ENCODE measurements around the gene NRG2.

The NRG2 gene

DNA sequence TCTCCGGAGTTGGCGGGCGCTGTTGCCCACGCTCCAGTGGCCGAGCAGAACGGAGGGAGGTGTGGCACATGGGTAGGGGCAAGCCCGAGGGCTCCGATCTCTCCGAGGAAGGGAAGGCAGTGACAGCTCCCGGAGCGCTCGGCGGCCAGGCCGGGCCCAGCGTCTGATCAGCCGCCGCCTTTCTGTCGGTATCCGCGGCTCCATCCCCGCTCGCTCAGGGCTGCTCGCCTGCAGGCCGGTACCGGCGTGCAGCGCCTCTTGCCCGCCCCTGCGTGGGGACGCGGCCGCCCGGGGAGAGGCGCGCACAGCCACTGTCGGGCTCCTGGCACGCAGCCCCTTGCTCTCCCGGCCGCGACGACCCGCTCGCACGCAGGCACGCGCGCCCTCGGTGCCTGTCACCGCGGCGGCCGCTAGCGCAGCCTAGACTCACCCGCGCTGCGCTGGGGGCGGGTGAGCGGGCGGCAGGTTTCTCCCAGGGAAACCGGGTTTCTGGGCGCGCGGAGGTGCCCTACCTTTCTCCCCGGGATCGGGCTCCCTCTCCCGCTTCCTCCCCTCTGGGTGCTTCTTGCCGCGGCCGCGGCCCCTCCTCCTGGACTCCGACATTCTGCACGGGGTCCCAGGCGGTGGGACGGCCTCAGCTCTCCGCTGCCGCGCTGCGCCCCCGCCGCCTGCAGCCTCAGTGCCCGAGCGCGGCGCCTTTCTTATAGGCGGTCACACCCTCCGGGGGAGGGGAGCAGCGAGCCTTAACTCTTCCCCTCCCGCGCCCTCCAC, 139.1 kb downstream of the NRG2 start:
- H4K20me1 ChIP-seq: peaks cover 44% of the 10 kb centered on the region
- no peak overlapping the region for H3K27ac ChIP-seq
- H3K4me3 ChIP-seq: peak overlapping the region; percentile 68
- H3K27me3 ChIP-seq: peaks cover 76% of the 10 kb centered on the region
- no peak for TF ChIP-seq Cebpa-rat (IDR thresholded peaks at IDR 0.05)
- no peaks in the 10 kb centered on the region for H3K36me3 ChIP-seq
- peak overlapping the region; percentile 24; the same call in 1 of the 2 replicates for H3K9ac ChIP-seq
- H3K9me3 ChIP-seq: no peaks in the 10 kb centered on the region
- H3K4me2 ChIP-seq: peak overlapping the region; percentile 98
- H3K4me1 ChIP-seq: peaks cover 17% of the 10 kb centered on the region

DNA sequence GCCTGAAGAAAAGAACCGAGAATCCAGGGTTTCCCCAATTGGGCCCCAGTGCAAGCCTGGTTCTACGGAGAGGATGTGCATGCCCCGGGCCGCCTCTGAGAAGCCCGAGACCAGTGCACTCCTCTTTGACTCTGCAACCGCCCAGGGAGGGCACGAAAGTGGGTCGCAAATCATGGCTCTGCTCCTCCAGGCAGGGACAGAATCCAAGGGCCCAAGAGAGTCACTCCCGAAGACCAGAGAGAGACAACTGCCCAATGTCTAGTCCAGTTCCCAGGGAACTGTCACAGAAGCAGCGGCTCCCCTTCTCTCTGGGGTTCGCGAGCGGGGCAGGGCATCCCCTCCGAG, 139.7 kb downstream of the NRG2 start:
- H4K20me1 ChIP-seq: peaks cover 44% of the 10 kb centered on the region
- H3K27me3 ChIP-seq: peaks cover 76% of the 10 kb centered on the region
- peaks cover 17% of the 10 kb centered on the region for H3K4me1 ChIP-seq
- no peak overlapping the region for H3K27ac ChIP-seq
- peak overlapping the region; percentile 98 for H3K4me2 ChIP-seq
- no peak for TF ChIP-seq Cebpa-rat (IDR thresholded peaks at IDR 0.05)
- H3K4me3 ChIP-seq: peak overlapping the region; percentile 68
- no peak overlapping the region for H3K9ac ChIP-seq
- no peaks in the 10 kb centered on the region for H3K9me3 ChIP-seq
- H3K36me3 ChIP-seq: no peaks in the 10 kb centered on the region

DNA sequence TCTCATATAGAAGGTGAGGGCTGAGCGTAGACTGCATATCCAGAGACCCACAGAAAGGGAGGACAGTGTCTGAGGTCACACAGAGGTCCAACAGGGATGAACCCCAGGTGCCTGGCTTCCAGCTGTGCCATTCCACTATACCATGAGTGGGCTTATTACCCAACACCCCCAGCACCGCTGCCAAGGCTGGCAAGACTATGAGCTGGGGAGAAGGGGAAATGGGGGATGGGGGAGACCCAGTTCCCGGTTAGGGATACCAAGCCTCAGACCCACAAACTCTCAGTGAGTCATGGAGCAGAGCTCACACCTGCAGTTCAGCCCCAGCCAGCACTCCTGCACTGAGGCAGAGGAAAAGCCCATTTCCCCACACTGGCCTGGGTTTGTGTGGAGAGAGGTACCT, 141.1 kb downstream of the NRG2 start:
- Histone ChIP-seq H3K27me3 (peaks cover 74% of the 10 kb centered on the region), H3K4me1 (peaks cover 17% of the 10 kb centered on the region), H4K20me1 (peaks cover 44% of the 10 kb centered on the region), H3K36me3 (no peaks in the 10 kb centered on the region), H3K9ac (no peak overlapping the region), H3K9me3 (no peaks in the 10 kb centered on the region), H3K4me3 (no peak overlapping the region), H3K4me2 (no peak overlapping the region), H3K27ac (no peak overlapping the region)
- TF ChIP-seq Cebpa-rat (IDR thresholded peaks at IDR 0.05): no peak

DNA sequence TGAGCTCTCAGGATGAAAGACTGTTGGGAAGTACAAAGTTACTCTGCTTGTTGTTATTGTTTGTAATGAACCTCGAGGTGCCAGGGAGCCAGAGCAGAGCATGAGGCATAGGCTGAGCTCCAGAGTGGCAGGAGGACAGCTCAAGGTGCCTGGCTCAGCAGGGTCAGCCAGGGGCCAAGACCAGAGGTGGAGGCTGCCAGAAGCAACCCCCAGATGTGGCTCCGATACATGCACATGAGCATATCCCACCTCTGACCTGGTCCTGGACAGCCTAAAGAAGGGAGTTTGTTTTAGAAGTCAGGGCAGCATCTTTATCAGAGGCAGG, 141.9 kb downstream of the NRG2 start:
- peaks cover 44% of the 10 kb centered on the region for H4K20me1 ChIP-seq
- no peak overlapping the region for H3K4me3 ChIP-seq
- no peak overlapping the region for H3K4me2 ChIP-seq
- H3K9ac ChIP-seq: no peak overlapping the region
- H3K9me3 ChIP-seq: no peaks in the 10 kb centered on the region
- no peak for TF ChIP-seq Cebpa-rat (IDR thresholded peaks at IDR 0.05)
- no peak overlapping the region for H3K27ac ChIP-seq
- H3K27me3 ChIP-seq: peaks cover 66% of the 10 kb centered on the region
- H3K4me1 ChIP-seq: peaks cover 17% of the 10 kb centered on the region
- H3K36me3 ChIP-seq: no peaks in the 10 kb centered on the region

DNA sequence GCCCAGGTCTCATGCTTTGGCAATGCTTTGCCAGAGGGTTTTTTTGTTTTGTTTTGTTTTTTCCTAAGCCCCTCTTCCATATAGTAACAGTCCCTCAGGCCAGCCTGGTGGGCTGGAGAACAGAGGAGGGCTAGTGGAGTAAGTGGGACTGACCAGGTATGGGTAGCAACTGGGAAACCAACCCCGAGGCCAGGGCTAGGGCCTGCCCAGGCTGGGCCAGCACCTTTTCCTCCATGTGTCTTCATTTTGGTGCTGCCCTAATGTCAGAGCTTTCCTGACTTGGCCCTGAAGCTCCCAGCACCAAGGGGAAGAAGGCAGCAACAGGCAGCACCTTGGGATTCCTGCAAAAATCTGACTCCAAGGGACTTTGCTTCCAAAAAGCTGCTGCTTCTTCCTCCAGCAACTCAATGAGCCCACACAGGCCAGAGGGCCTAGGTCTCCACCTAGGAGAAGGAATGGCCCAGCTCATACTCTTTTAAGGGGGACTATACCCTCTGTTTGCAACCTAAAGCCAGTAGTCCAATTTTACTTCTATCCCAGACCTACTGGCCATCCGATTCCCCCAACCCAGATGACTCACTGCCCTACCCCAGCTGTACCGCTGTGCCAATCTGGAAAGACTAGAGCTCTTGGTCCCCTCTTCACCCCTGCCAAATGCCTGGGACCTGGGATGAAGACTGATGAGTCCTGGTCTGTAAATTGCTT, 142.4 kb downstream of the NRG2 start:
- peaks cover 44% of the 10 kb centered on the region for H4K20me1 ChIP-seq
- peaks cover 61% of the 10 kb centered on the region for H3K27me3 ChIP-seq
- peaks cover 17% of the 10 kb centered on the region for H3K4me1 ChIP-seq
- no peak overlapping the region for H3K4me2 ChIP-seq
- H3K9ac ChIP-seq: no peak overlapping the region
- no peak overlapping the region for H3K27ac ChIP-seq
- H3K36me3 ChIP-seq: no peaks in the 10 kb centered on the region
- no peak overlapping the region for H3K4me3 ChIP-seq
- H3K9me3 ChIP-seq: no peaks in the 10 kb centered on the region
- no peak for TF ChIP-seq Cebpa-rat (IDR thresholded peaks at IDR 0.05)

DNA sequence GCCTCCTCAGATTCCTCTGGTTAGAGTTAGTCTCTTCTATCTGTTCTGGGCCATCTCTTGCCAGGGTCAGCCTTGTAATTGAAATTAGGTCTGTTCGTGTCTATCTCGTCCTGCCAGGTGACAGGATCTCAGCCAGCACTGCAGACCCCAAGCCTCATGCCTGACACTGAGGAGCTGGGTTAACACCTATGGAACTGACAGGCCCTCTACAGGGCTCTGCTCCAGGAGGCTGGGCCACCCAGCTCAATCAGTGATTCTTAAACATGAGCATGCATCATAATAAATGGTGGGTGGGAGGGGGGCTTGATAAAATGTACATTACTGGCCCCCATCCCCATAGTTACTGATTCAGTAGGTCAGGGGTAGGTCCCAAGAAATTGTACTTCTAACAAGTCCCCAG, 144.1 kb downstream of the NRG2 start:
- Histone ChIP-seq H3K4me1 (peaks cover 7% of the 10 kb centered on the region), H3K4me2 (no peak overlapping the region), H3K27ac (no peak overlapping the region), H3K9me3 (no peaks in the 10 kb centered on the region), H3K9ac (no peak overlapping the region), H3K4me3 (no peak overlapping the region), H4K20me1 (peaks cover 31% of the 10 kb centered on the region), H3K27me3 (peaks cover 44% of the 10 kb centered on the region), H3K36me3 (no peaks in the 10 kb centered on the region)
- TF ChIP-seq Cebpa-rat (IDR thresholded peaks at IDR 0.05): no peak

DNA sequence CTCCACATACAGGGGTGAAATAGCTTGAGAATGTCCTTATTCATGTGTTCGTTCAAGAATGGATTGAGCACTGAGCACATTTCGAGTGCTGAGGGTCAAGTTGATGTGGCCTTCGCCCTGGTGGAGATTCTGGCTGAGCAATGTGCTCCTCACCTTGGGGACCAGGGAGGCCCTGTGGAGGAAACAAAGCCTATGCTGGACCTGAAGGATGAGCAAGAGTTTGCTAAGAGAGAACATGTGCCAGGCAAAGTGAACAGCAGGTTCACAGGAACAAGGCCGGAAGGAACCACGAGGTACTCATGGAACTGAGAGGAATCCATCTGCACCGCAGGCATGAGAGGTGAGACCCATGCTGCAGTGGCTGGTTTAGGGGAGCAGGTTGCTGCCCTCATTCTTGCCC, 145.1 kb downstream of the NRG2 start:
- no peak overlapping the region for H3K4me2 ChIP-seq
- H3K36me3 ChIP-seq: no peaks in the 10 kb centered on the region
- H3K27ac ChIP-seq: no peak overlapping the region
- peaks cover 34% of the 10 kb centered on the region for H3K27me3 ChIP-seq
- peaks cover 21% of the 10 kb centered on the region; the same call in 1 of the 2 replicates for H4K20me1 ChIP-seq
- TF ChIP-seq Cebpa-rat (IDR thresholded peaks at IDR 0.05): no peak
- H3K9ac ChIP-seq: no peak overlapping the region
- no peak overlapping the region for H3K4me3 ChIP-seq
- H3K4me1 ChIP-seq: no peaks in the 10 kb centered on the region
- no peaks in the 10 kb centered on the region for H3K9me3 ChIP-seq

DNA sequence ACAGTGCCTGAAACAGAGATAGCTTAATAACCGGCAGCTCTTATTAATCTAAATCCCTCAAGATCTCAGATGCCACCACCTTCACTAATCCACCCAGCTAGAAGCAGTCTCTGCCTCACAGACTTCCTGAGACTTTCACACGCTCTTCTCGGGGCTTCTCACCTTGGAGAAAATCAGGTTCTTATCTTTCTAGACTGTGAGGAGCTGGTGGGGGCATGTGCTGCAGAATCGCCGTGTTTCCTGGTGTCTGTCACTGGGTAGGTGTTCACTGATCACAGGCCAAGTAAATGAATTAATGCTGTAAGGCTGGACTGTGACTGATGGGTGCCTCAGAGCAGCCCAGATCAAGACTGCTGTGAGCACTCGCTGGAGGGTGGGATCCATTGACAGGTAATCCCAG, 145.8 kb downstream of the NRG2 start:
- Histone ChIP-seq H3K9ac (no peak overlapping the region), H3K4me1 (no peaks in the 10 kb centered on the region), H4K20me1 (peaks cover 14% of the 10 kb centered on the region; the same call in 1 of the 2 replicates), H3K27ac (no peak overlapping the region), H3K36me3 (no peaks in the 10 kb centered on the region), H3K4me2 (no peak overlapping the region), H3K4me3 (no peak overlapping the region), H3K9me3 (no peaks in the 10 kb centered on the region), H3K27me3 (peaks cover 28% of the 10 kb centered on the region)
- no peak for TF ChIP-seq Cebpa-rat (IDR thresholded peaks at IDR 0.05)

DNA sequence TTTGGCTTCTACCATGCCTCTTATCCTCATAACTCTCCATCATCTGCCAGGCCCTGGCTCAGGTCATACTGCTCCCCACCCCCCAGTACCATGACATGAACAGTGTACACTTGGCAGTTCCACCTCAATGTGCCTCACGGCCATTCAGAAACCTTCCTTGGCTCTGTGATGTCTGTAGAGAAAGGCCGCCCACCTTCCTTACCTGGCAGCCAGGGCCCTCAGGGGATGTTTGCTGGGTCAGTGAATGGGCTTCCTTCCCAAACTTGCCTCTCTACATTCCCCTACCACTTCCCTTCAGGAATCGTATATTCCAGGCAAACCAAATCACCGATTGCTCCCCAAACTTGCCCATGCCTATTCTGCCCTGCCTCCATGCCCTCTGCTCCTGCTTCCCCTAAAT, 146.4 kb downstream of the NRG2 start:
- H3K27me3 ChIP-seq: peaks cover 21% of the 10 kb centered on the region
- H3K36me3 ChIP-seq: no peaks in the 10 kb centered on the region
- H4K20me1 ChIP-seq: peaks cover 8% of the 10 kb centered on the region; the same call in 1 of the 2 replicates
- H3K9ac ChIP-seq: no peak overlapping the region
- no peak for TF ChIP-seq Cebpa-rat (IDR thresholded peaks at IDR 0.05)
- H3K4me3 ChIP-seq: no peak overlapping the region
- H3K9me3 ChIP-seq: no peaks in the 10 kb centered on the region
- no peaks in the 10 kb centered on the region for H3K4me1 ChIP-seq
- no peak overlapping the region for H3K4me2 ChIP-seq
- no peak overlapping the region for H3K27ac ChIP-seq

DNA sequence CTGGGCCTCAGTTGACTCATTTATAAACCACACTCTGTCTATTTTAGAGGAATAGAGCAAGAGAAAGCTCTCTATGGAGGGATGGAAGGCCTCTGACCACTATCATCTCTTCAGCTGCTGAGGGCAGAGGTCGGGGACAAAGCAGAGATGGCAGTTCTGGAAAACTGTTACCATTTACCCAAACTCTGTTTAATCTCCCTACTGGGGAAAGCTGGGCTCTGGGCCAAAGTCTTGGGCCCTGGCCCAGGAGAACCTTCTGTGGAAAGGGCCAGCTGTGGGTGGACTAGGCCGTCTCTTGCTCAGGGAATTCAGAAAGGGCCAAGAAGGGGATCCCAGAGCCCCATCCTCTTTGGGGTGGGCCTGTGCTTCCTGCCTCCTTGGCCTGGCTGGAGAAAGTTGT, 147.5 kb downstream of the NRG2 start:
- no peak for TF ChIP-seq Cebpa-rat (IDR thresholded peaks at IDR 0.05)
- no peaks in the 10 kb centered on the region; the same call in 1 of the 2 replicates for H4K20me1 ChIP-seq
- no peaks in the 10 kb centered on the region for H3K4me1 ChIP-seq
- H3K36me3 ChIP-seq: no peaks in the 10 kb centered on the region
- no peaks in the 10 kb centered on the region for H3K9me3 ChIP-seq
- no peak overlapping the region for H3K4me3 ChIP-seq
- H3K27ac ChIP-seq: no peak overlapping the region
- no peak overlapping the region for H3K9ac ChIP-seq
- H3K4me2 ChIP-seq: no peak overlapping the region
- H3K27me3 ChIP-seq: peaks cover 11% of the 10 kb centered on the region

Data from BLaER1 (cell line).